Osteocyte (in vitro differentiated cells): ENCODE results near the gene ACTG1. TPM values are rescaled to one million over a fixed set of nuclear protein-coding genes. Genes with fewer than 3 reads are reported as not detected.

Experiments
- DNase-seq: peaks from one replicate; pipeline ENCODE4 v3.0.0; 2021; ENCODE audit warnings: mixed read lengths; ENCODE audit not compliant: unreplicated experiment; ENCODE audit errors: extremely low spot score
- H3K27ac Mint-ChIP-seq: one replicate; pipeline ENCODE4 v1.8.0; 2021; ENCODE audit warnings: mild to moderate bottlenecking, mixed read lengths; ENCODE audit not compliant: unreplicated experiment
- H3K27me3 Mint-ChIP-seq: one replicate; pipeline ENCODE4 v1.8.0; 2021; ENCODE audit warnings: mixed read lengths; ENCODE audit not compliant: unreplicated experiment
- H3K36me3 Mint-ChIP-seq: one replicate; pipeline ENCODE4 v1.8.0; 2021; ENCODE audit warnings: mixed read lengths; ENCODE audit not compliant: unreplicated experiment
- H3K4me1 Mint-ChIP-seq: one replicate; pipeline ENCODE4 v1.8.0; 2021; ENCODE audit warnings: mixed read lengths; ENCODE audit not compliant: unreplicated experiment
- H3K4me3 Mint-ChIP-seq: one replicate; pipeline ENCODE4 v1.8.0; 2021; ENCODE audit warnings: mild to moderate bottlenecking, moderate library complexity, mixed read lengths; ENCODE audit not compliant: unreplicated experiment
- H3K9me3 Mint-ChIP-seq: one replicate; pipeline ENCODE4 v1.8.0; 2021; ENCODE audit warnings: mixed read lengths; ENCODE audit not compliant: unreplicated experiment
- total RNA-seq: library from RNA; stranded (reverse); gene quantifications from 2 replicates; pipeline ENCODE4 v1.2.1, GENCODE V29; 2021
- TF ChIP-seq, protein P1 (sequence below): fragments of 200-600 bp; sonication (generic); IDR thresholded peaks from 2 replicates; pipeline ENCODE4 v1.5.0; 2021; ENCODE audit warnings: antibody characterized with exemption, mild to moderate bottlenecking, moderate library complexity

Gene ACTG1
- total RNA-seq, 1 donor from 2014 or later, result 4,267 TPM

DNA sequence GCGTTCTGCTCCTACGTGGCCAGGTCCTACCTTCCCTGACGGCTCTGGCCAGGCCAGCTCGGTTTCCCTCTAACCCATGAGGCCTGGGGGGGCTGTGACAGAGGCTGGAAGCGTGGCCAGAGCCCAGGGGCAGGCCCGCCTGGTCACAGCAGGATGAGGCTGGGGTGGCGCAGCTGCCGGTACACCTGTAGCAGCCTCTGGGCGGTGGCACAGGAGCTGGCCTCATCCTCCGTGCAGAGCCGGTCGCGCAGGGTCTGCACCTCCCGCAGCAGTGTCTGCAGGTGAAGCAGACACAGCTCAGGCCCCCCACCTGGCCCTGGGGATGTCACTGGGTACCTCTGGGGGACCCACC, 28.1 kb upstream of the ACTG1 start:
- no peaks in the 10 kb centered on the region for H3K9me3 Mint-ChIP-seq
- no peak for DNase-seq
- H3K4me1 Mint-ChIP-seq, result peaks cover 2% of the 10 kb centered on the region
- no peak overlapping the region for H3K4me3 Mint-ChIP-seq
- TF ChIP-seq, protein P1, sequence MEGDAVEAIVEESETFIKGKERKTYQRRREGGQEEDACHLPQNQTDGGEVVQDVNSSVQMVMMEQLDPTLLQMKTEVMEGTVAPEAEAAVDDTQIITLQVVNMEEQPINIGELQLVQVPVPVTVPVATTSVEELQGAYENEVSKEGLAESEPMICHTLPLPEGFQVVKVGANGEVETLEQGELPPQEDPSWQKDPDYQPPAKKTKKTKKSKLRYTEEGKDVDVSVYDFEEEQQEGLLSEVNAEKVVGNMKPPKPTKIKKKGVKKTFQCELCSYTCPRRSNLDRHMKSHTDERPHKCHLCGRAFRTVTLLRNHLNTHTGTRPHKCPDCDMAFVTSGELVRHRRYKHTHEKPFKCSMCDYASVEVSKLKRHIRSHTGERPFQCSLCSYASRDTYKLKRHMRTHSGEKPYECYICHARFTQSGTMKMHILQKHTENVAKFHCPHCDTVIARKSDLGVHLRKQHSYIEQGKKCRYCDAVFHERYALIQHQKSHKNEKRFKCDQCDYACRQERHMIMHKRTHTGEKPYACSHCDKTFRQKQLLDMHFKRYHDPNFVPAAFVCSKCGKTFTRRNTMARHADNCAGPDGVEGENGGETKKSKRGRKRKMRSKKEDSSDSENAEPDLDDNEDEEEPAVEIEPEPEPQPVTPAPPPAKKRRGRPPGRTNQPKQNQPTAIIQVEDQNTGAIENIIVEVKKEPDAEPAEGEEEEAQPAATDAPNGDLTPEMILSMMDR, result no peak
- H3K27ac Mint-ChIP-seq, result no peak overlapping the region
- H3K36me3 Mint-ChIP-seq, result peaks cover 13% of the 10 kb centered on the region
- no peaks in the 10 kb centered on the region for H3K27me3 Mint-ChIP-seq

DNA sequence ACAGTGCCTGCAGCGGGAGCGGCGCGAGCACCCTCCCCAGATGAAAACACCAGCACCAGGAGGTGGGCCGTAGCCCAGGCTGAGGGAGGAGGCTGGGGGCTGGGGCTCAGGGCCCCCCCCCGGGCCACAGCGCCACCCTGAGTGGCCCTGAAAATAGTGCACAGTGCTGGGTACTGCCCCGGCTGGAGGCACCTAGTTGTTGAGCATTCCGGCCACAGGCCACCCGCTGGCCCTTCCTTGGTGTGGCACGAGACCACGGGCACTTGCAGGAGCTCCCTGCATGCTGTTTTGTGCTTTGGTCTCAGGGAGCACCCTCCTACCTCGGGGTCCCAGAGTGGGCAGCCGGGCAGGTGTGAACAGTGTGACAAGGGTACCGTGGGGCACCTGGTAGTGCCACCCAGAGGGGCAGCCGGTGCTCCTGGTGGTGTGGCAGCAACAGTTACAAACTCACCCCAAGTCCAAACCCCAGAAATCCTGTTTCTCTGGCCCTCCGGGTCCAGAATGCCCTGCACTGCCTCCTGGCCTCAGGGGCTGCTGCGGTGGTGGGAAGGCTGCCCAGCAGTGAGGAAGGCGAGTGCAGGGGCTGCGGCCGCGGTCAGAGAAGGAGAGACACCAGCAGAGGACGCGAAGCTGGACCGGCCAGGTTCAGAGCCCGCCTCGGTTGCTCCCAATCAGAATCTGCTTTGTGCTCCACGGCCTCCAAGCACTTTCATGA, 27.5 kb upstream of the ACTG1 start:
- DNase-seq, result no peak
- peaks cover 12% of the 10 kb centered on the region for H3K36me3 Mint-ChIP-seq
- no peak overlapping the region for H3K27ac Mint-ChIP-seq
- peaks cover 2% of the 10 kb centered on the region for H3K4me1 Mint-ChIP-seq
- H3K4me3 Mint-ChIP-seq, result no peak overlapping the region
- TF ChIP-seq, protein P1, result no peak
- no peaks in the 10 kb centered on the region for H3K9me3 Mint-ChIP-seq
- no peaks in the 10 kb centered on the region for H3K27me3 Mint-ChIP-seq

DNA sequence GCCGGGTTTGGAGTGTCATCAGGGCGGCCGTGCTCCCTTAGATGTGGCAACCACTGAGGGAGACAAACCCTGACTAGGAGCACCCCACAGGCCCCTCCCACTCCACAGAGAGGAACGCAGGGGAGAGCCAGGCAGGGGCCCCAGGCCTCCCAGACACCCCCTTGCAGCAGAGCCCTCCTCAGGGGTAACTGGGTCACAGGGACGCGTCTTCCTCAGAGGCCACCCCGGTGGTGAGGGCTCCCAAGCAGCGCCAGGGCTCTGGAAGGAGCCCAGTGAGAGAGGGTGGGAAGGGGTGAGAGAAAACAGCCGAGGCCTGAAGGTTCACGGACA, 26.9 kb upstream of the ACTG1 start:
- H3K36me3 Mint-ChIP-seq, result peaks cover 11% of the 10 kb centered on the region
- H3K27me3 Mint-ChIP-seq, result no peaks in the 10 kb centered on the region
- no peaks in the 10 kb centered on the region for H3K9me3 Mint-ChIP-seq
- H3K4me1 Mint-ChIP-seq, result peaks cover 5% of the 10 kb centered on the region
- DNase-seq, result no peak
- H3K27ac Mint-ChIP-seq, result no peak overlapping the region
- TF ChIP-seq, protein P1, result no peak
- no peak overlapping the region for H3K4me3 Mint-ChIP-seq

DNA sequence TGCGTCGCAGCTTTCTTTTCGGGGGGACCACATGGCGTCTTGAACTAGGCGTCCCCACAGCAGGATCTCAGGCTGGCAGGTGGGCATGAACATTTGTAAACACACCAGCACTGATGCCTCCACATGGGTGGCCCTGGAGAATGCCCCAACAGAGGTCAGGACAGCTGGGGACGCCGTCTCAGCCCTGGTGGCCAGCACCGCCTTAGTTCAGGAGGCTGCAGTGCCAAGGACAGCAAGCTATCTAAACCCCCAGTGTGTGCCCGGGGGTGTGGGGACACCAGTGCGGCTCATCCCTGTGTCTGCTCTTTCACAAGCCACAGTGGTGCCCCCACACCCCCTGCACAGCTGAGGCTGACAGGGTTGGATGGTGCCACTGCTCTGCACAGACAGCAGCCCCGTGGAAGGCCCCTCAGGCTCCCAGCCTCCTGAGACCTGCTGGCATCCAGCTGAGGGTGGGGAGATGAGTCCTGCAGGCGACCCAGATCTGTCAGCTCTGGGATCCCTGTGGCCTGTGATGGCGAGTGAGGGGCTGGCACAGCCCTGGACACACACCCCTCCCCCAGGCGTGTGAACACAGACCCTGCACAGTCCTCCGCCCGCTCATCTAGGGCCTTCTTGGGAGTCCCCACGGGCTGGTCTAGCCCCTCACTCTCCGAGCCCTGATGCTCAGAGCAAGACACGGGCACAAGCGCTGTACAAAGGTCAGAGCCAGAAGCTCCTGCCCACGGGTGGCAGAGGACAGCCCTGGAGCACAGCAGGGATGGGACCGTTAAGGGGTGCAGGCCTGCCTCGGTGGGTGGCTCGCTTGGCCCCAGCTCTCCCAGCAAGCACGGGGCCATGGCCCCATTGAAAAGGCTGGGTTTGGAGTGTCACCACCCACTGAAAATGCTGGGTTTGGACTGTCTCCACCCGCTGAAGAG, 26.3 kb upstream of the ACTG1 start:
- H3K27me3 Mint-ChIP-seq, result no peaks in the 10 kb centered on the region
- H3K4me3 Mint-ChIP-seq, result no peak overlapping the region
- TF ChIP-seq, protein P1, result no peak
- H3K4me1 Mint-ChIP-seq, result peaks cover 8% of the 10 kb centered on the region
- no peak overlapping the region for H3K27ac Mint-ChIP-seq
- H3K36me3 Mint-ChIP-seq, result peaks cover 9% of the 10 kb centered on the region
- no peaks in the 10 kb centered on the region for H3K9me3 Mint-ChIP-seq
- DNase-seq, result no peak

DNA sequence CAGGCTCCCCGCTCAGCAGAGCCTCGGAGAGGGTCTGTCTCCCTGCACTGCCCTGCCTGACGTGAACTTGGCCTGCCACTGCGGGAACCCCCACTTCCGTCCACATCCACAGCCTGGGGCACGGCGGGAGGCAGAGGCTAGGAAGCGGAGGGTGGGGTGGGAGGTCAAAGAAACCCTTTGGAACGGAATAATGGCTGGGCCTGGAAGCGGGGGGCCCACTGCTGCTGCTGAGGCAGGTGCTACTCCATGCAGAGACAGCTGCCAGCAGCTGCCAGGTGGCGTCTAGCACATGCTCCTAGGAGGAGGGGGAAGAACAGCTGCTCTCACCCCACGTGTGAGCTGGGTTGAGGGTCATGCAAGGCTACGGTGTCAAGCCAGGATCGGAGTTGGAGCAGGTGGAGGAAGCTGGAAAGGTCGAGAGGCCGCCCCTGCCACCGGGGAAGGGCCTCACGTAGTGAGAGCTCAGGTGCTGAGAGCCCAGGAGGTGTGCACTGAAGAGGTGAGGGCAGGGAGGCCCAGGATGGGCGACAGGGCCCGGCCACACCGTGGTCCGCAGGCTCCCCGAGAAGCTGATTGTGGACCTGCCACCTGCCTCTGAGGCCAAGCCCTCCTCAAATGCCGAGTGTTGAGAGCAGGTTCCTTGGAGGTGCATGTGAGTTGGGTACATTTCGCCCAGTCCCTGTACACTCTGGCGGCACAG, 25.4 kb upstream of the ACTG1 start:
- Mint-ChIP-seq H3K9me3 (no peaks in the 10 kb centered on the region), H3K36me3 (peaks cover 8% of the 10 kb centered on the region), H3K4me1 (peaks cover 8% of the 10 kb centered on the region), H3K27ac (peak overlapping the region; percentile 28), H3K4me3 (no peak overlapping the region), H3K27me3 (no peaks in the 10 kb centered on the region)
- TF ChIP-seq, protein P1, result no peak
- DNase-seq, result no peak
